ENCODE measurements around the gene CINP. TPM values are rescaled to one million over a fixed set of nuclear protein-coding genes. Genes with fewer than 3 reads are reported as not detected.

CINP gene
- total RNA-seq, 1 donor from 2014 or later = 33.4 TPM

GRCh38 chr14:102378830-102379229 lies 16.1 kb upstream of the CINP start:
- Histone ChIP-seq H3K9me3 (replicated peaks) (no peaks in the 10 kb centered on the region), H3K27ac (replicated peaks) (no peak overlapping the region), H3K4me1 (no peaks in the 10 kb centered on the region), H3K4me3 (no peak overlapping the region), H3K27me3 (ENCODE audit: low read depth) (no peaks in the 10 kb centered on the region), H3K36me3 (peaks cover 51% of the 10 kb centered on the region)
- intact Hi-C loops (cut with micrococcal nuclease) = no loop called here
- TF ChIP-seq CTCF (IDR thresholded peaks at IDR 0.05; ENCODE audit: borderline replicate concordance) = no peak
- no peak for DNase-seq

- TF ChIP-seq CTCF (IDR thresholded peaks at IDR 0.05; ENCODE audit: borderline replicate concordance) = no peak
- no peak for DNase-seq
- Histone ChIP-seq H3K36me3 (peaks cover 50% of the 10 kb centered on the region), H3K27me3 (ENCODE audit: low read depth) (no peaks in the 10 kb centered on the region), H3K4me3 (no peak overlapping the region), H3K4me1 (no peaks in the 10 kb centered on the region), H3K27ac (replicated peaks) (no peak overlapping the region), H3K9me3 (replicated peaks) (no peaks in the 10 kb centered on the region)
- intact Hi-C loops (cut with micrococcal nuclease) = no loop called here
Measured at GRCh38 chr14:102377696-102378095, 15.0 kb upstream of the CINP start.

GRCh38 chr14:102375119-102375518 lies 12.4 kb upstream of the CINP start:
- DNase-seq = no peak
- H3K27ac ChIP-seq (replicated peaks) = no peak overlapping the region
- H3K27me3 ChIP-seq (ENCODE audit: low read depth) = no peaks in the 10 kb centered on the region
- intact Hi-C loops (cut with micrococcal nuclease) = no loop called here
- no peaks in the 10 kb centered on the region for H3K9me3 ChIP-seq (replicated peaks)
- no peak for TF ChIP-seq CTCF (IDR thresholded peaks at IDR 0.05; ENCODE audit: borderline replicate concordance)
- no peak overlapping the region for H3K4me3 ChIP-seq
- H3K4me1 ChIP-seq = peaks cover 14% of the 10 kb centered on the region
- peaks cover 35% of the 10 kb centered on the region for H3K36me3 ChIP-seq

- Histone ChIP-seq H3K4me1 (peaks cover 21% of the 10 kb centered on the region), H3K27ac (replicated peaks) (no peak overlapping the region), H3K4me3 (no peak overlapping the region), H3K9me3 (replicated peaks) (no peaks in the 10 kb centered on the region), H3K27me3 (ENCODE audit: low read depth) (no peaks in the 10 kb centered on the region), H3K36me3 (peaks cover 28% of the 10 kb centered on the region)
- intact Hi-C loops (cut with micrococcal nuclease) = no loop called here
- no peak for DNase-seq
- TF ChIP-seq CTCF (IDR thresholded peaks at IDR 0.05; ENCODE audit: borderline replicate concordance) = no peak
Measured at GRCh38 chr14:102374264-102374663, 11.6 kb upstream of the CINP start.

GRCh38 chr14:102373110-102373509 lies 10.4 kb upstream of the CINP start:
- peaks cover 16% of the 10 kb centered on the region for H3K36me3 ChIP-seq
- DNase-seq = no peak
- no peak for TF ChIP-seq CTCF (IDR thresholded peaks at IDR 0.05; ENCODE audit: borderline replicate concordance)
- no peak overlapping the region for H3K4me3 ChIP-seq
- no peaks in the 10 kb centered on the region for H3K9me3 ChIP-seq (replicated peaks)
- no peak overlapping the region for H3K27ac ChIP-seq (replicated peaks)
- H3K4me1 ChIP-seq = peaks cover 23% of the 10 kb centered on the region
- H3K27me3 ChIP-seq (ENCODE audit: low read depth) = no peaks in the 10 kb centered on the region
- intact Hi-C loops (cut with micrococcal nuclease) = no loop called here

GRCh38 chr14:102371361-102371760 lies 8.7 kb upstream of the CINP start:
- no peak overlapping the region for H3K4me3 ChIP-seq

More at GRCh38 chr14:102371361-102371760, 8.7 kb upstream of the CINP start:
- DNase-seq = no peak
- no peak overlapping the region for H3K27ac ChIP-seq (replicated peaks)
- H3K27me3 ChIP-seq (ENCODE audit: low read depth) = no peaks in the 10 kb centered on the region
- no peaks in the 10 kb centered on the region for H3K36me3 ChIP-seq
- no peak for TF ChIP-seq CTCF (IDR thresholded peaks at IDR 0.05; ENCODE audit: borderline replicate concordance)
- intact Hi-C loops (cut with micrococcal nuclease) = no loop called here
- H3K9me3 ChIP-seq (replicated peaks) = no peaks in the 10 kb centered on the region
- peaks cover 34% of the 10 kb centered on the region for H3K4me1 ChIP-seq
